ENCODE measurements around the gene SLC9B2.
A peak's percentile ranks its signal among the peaks of the same experiment; 100 is the strongest.

The SLC9B2 gene

GRCh38 chr4:103075894-103076746 is 441 bp downstream of the SLC9B2 start:
- peak; percentile 37 for DNase-seq (ENCODE audit: low spot score)

- DNase-seq (ENCODE audit: low spot score) = no peak
Observed at GRCh38 chr4:103075435-103075893, 1.1 kb downstream of the SLC9B2 start.

DNA sequence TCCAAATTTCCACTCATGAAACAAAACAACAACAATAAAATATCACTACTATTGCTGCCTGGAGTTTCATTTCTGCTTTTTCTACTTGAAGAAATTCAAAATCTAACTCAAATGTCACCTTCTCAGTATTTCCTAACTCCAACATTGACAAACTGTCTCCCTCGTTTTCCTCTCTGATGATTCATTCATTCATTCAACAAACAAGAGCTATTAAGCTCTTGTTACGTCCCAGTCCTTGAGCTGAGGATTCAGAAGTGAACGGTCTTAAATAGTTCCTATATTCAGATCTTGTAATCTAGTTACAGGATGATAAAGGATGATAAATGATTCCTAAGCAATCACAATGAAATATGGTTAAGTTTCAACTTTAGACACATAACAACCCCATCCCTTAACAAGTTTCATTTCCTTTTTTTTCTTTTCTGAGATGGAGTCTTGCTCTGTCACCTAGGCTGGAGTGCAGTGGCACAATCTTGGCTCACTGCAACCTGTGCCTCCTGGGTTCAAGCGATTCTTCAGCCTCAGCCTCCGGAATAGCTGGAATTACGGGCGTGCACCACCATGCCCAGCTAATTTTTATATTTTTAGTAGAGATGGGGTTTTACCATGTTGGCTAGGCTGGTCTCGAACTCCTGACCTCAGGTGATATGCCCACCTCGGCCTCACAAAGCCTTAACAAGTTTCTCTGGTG is 1.7 kb downstream of the SLC9B2 start:
- no peak for DNase-seq (ENCODE audit: low spot score)

GRCh38 chr4:103073792-103074438 is 2.6 kb downstream of the SLC9B2 start:
- no peak for DNase-seq (ENCODE audit: low spot score)

GRCh38 chr4:103067841-103068547 is 8.6 kb downstream of the SLC9B2 start:
- no peak for DNase-seq (ENCODE audit: low spot score)

DNA sequence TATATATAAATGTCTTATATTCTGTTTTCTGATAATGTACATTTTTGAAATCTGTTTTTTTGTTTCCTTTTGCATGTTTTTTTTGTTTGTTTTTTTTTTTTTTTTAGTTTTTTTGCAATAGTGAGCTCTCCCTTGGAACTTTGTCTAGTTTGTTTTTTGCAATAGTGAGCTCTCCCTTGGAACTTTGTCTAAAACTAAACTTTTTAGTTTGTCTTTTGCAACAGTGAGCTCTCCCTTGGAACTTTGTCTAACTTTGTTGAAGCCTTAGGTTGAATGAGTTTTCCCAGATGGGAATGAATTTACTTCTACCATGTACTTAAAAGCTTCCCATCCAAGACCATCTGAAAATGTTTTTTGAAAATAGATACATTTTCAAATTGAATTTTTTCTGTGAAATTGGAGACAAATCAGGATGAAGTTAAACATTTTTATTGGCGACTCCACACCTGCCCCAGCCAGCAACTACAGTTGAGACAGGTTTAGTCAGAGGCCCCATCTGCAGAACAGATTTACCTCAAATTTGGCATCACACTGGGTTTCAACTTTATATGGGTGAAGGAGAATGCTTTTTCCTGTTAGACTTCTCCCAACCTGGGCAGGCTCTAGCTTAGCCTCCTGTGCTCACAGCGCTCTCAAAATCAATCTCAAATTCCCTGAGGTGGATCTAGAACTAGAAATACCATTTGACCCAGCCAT is 16.0 kb downstream of the SLC9B2 start:
- no peak for DNase-seq (ENCODE audit: low spot score)

GRCh38 chr4:103054030-103054429 is 22.5 kb downstream of the SLC9B2 start:
- DNase-seq (ENCODE audit: low spot score) = no peak

DNA sequence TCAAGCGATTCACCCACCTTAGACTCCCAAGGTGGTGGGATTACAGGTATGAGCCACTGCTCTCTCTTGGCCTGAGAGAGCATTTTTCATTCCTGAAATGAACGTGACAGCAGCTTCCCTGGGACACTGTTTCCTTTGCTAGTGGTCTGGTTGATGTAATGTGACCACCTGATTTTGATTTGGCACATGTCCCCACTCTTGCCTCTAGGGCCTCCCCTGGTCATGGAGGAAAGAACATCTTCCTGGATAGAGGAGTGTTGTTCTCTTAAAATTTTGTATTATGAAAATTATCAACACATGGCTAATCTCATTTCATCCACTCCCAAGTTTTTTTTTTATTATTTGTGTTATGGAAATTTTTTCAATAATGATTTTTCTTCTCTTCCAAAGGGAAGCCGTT is 23.8 kb downstream of the SLC9B2 start:
- DNase-seq (ENCODE audit: low spot score) = no peak

GRCh38 chr4:103052145-103052544 is 24.4 kb downstream of the SLC9B2 start:
- DNase-seq (ENCODE audit: low spot score) = no peak

GRCh38 chr4:103050736-103051436 is 25.7 kb downstream of the SLC9B2 start:
- no peak for DNase-seq (ENCODE audit: low spot score)

- DNase-seq (ENCODE audit: low spot score) = peak; percentile 47
Observed at GRCh38 chr4:103046416-103047290, 29.9 kb downstream of the SLC9B2 start.

DNA sequence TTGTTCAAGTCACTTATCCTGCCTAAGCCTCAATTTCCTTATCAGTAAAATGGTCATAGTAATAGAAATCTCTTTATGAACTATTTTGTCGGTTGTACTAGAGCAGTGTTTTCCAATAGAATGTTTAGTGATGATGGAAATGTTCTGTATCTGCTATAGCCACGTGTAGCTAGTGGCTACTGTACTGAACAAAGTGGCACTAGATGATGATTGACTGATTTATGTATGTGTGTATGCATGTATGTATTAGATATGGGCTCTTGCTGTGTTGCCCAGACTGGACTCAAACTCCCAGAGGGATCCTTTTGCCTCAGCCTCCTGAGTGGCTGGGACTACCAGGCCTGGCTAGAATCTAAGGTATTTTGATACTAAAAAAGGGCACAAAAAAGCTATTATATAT is 32.4 kb downstream of the SLC9B2 start:
- no peak for DNase-seq (ENCODE audit: low spot score)

DNA sequence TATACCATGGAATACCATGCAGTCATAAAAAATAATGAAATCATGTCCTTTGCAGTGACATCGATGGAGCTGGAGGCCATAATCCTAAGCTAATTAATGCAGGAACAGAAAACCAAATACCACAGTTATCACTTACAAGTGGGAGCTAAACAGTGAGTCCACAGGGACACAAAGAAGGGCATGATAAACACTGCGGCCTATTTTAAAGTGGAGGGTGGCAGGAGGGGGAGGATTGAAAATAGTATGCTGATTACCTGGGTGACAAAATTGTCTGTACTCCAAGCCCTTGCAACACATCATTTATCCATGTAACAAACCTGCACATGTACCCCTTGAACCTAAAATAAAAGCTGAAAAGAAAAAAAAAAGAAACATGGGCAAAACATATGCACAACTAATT is 40.4 kb downstream of the SLC9B2 start:
- DNase-seq (ENCODE audit: low spot score) = no peak

- no peak for DNase-seq (ENCODE audit: low spot score)
Observed at GRCh38 chr4:103032574-103032973, 44.0 kb downstream of the SLC9B2 start.

DNA sequence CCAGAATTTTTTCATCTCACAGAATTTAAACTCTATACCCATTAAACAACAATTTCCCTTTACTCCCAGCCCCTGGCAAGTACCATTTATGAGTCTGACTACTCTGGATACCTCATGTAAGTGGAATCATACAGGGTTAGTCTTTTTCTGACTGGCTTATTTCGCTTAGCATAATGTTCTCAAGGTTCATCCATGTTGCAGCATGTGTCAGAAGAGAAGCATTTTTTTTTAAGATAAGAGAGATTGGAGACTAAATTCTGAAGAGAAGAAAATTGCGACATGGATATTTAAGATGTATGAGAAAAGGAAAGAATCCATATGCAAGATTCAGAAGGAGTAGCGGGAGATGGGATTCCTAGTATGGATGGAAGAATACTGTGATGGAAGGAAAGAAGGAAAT is 45.8 kb downstream of the SLC9B2 start:
- DNase-seq (ENCODE audit: low spot score) = no peak

DNA sequence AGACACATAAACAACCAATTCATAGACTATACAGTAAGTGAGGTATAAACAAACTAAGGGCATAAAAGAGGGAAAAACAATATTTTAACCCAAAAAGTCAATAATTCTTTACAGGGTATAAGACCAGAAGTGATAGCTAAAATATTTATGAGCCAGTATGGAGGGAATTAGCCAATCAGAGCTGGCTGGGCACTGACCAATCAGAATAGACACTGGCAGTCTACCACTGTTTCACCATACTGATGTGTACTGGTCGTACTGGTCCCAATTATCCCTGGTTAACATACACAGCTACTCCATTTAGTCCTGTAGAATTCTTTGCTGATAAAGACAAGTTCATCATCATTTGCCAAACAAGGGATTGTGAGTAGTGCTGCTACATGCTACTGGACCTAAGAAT is 47.3 kb downstream of the SLC9B2 start:
- no peak for DNase-seq (ENCODE audit: low spot score)

DNA sequence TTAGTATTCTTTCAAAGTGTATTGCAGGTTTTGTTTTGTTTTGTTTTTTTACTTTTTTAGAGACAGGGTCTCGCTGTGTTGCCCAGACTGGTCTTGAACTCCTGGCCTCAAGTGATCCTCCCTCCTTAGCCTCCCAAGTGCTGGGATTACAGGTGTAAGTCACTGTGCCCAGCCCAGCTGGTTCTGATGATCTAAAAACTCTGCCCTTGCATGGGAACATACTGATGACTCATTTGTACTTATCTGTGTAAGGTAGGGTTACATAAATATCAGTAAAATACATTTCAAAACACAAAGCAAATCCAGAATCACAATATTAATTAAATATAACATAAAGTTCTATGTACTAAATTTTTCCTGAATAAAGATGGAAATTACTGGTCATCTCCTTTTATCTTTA is 49.7 kb downstream of the SLC9B2 start:
- no peak for DNase-seq (ENCODE audit: low spot score)

- no peak for DNase-seq (ENCODE audit: low spot score)
Observed at GRCh38 chr4:103024996-103025395, 51.6 kb downstream of the SLC9B2 start.

GRCh38 chr4:103021120-103021519 is 55.4 kb downstream of the SLC9B2 start:
- DNase-seq (ENCODE audit: low spot score) = no peak
